HuH-7 (cell line): ENCODE data around the gene USP1.

Experiments used
- DNase-seq: peaks from one replicate; pipeline ENCODE4 v3.0.0; 2011; ENCODE audit warnings: low spot score

The USP1 gene

GRCh38 chr1:62428351-62428750 lies 8.5 kb upstream of the USP1 start:
- no peak for DNase-seq

DNA sequence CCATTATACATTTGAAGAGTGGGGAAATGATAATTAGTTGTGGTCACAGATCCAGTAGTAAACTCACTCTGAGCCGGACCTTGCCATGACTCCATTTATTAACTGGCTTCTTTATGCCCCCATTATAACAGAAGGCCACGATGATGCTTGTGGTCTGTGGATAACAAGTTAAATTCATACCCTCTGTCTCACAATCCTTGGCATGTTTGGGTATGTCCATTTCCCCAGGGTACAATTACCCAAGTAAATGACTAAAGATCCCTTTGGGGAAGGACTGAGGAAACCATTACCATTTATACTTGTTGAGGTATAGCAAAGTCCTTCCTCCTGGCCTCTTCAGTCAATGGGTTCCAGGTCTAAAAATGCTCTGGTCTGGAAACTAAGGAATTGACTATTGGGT lies 7.3 kb upstream of the USP1 start:
- DNase-seq = no peak

DNA sequence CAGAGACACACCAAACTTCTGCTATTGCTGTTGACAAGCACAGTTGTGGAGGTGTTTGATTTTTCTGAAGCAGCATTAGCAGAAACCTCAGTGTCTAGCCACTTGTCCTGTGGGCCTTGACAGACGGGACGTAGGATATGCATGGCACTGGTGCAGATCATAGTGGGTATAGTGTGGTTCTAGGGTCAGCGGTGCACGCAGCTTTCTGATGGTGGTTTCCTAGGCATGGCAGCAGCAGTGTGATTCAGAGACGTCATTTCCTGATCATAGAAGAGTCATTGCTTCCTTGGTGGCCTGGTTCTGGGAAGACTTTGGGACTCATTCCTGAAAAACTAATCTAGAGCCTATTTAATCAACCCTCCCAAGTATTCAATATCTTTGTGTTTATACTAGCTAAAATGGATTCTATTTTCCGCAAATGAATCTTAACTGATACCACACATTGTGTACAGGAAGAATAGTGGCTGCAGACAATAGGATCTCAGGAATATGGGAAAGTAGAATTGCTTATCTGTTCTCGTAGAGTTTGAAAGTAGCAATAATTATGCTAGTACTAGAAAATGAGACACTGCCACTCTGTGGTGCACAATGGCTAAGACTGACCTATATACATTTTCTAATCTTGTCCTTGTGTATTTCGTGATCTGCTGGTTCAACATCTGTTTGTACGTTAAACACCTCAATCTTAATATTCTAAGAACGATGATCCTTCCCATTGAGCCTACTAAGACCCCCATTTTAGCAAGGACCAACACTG lies 2.8 kb upstream of the USP1 start:
- no peak for DNase-seq

DNA sequence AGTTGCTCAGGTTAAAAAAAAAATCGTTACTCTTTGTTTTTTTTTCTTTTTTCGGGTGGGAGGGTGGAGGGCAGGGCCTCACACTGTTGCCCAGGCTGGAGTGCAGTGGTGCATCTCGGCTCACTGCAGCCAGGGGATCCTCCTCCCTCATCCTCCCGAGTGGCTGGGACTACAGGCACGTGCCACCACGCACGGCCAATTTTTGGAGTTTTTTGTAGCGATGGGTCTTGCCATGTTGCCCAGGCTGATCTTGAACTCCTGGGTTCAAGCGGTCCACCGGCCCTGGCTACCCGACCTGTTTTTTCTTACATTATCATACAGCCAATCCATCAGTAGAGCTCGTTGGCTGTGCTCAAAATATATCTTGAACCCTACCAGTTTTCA lies 2.2 kb upstream of the USP1 start:
- DNase-seq = no peak

DNA sequence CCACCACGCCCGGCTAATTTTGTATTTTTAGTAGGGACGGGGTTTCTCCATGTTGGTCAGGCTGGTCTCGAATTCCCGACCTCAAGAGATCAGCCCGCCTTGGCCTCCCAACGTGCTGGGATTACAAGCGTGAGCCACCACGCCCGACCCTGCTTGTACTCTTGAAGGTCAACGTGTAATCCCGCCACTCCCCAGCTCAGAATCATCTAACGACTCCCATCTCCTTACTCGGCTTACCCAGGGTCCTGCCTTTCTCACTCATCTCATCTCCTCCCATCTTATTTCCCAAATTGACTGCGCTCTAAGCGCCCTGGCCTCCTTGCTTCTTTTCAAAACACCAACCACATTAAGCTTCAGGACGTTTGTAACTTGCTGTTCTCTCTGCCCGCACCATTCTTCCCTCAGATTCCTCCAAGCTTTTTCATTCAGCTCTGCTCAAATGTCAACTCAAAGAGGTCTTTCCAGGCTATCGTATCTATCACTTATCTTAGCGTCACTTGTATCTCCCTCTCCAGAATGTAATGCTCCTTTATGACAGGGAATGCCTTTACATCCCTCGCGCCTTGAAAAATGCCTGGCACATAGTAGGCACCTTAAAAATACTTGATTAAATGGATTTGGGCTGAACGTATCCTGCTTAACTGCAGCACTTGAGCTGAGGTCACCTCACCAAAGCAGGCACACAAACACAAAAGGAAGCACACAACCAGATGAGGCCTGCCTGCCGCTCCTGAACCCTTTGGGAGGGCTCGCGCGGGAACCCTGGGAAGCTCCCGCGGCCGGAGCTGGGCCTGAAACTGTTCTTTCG lies 1.4 kb upstream of the USP1 start:
- no peak for DNase-seq

DNA sequence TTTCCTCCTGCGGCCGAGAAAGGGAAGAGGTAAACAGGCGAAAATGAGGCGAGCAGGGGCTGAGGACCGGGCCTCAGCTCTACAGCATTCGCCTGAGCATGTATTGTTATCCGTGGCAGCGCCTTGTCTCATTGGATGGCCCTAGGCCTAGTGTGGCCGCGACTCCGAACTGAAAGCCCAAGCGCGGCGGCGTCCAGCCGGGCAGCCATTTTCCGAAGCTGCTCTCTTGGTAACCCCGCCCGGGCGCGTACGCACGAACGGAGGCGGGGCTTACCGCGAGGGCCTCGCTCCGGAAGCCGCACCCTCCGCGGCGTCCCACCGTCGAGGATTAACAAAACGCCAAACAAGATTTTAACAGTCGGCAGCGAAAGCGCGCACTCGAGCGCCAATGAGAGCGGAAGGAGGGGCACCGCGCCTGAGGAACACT lies 797 bp upstream of the USP1 start:
- DNase-seq = no peak

DNA sequence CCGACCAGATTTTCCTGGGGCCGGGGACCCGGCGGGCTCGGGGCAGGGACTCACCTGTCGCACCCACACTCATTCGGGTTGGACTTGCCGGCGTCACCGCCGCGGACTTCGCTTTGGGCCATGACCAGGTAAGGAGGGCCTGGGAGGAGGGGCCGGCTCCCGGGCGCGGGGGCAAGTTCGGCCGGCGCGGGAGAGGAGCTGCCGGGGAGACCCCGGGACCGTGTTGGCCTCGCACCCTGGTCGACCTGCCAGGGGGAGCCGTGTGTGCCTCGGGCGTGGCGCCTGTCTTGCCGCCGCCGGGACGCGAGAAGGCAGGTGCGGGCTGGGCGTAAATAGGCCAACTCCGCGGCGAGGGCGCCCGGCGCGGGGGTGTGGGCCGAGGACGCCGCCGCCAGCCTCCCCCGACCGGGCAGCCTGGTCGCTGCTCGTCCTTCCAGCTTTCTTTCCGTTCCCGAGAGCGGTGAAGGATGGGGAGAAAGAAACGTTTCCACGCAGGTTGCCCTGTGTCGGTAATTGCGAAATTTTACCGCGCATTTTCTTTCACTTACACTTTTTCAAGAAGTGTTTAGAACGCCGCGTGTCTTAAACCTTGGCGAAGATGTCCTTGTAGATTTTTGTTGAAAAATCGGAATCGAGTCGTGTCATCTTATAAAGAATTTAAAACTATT lies 558 bp downstream of the USP1 start:
- peak; percentile 17 for DNase-seq

DNA sequence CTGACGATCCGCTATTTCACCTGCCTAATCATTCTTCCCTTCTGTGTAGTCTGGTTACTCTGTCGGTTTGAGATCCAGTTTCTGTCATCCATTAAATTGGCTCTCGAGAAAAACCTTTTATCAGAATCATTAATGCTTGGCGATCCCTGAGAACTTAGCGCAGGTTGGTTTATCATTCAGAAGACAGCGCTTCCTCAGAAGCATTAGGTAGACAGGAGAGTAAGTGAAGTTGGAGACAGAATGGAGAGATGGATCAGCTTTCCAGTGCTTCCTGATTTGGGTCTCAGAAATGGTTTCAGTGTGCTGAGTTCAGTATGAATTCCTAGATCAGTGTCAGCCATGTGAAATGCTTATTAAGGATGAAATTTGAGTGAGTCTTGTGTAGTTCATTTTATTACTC lies 1.3 kb downstream of the USP1 start:
- DNase-seq = no peak

GRCh38 chr1:62439652-62440371 lies 3.0 kb downstream of the USP1 start:
- DNase-seq = peak; percentile 23

DNA sequence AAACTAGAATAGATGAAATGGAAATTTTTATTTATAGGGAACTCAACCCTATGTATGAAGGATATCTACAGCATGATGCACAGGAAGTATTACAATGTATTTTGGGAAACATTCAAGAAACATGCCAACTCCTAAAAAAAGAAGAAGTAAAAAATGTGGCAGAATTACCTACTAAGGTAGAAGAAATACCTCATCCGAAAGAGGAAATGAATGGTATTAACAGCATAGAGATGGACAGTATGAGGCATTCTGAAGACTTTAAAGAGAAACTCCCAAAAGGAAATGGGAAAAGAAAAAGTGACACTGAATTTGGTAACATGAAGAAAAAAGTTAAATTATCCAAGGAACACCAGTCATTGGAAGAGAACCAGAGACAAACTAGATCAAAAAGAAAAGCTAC lies 7.9 kb downstream of the USP1 start:
- DNase-seq = no peak

GRCh38 chr1:62448221-62448933 lies 11.5 kb downstream of the USP1 start:
- no peak for DNase-seq

DNA sequence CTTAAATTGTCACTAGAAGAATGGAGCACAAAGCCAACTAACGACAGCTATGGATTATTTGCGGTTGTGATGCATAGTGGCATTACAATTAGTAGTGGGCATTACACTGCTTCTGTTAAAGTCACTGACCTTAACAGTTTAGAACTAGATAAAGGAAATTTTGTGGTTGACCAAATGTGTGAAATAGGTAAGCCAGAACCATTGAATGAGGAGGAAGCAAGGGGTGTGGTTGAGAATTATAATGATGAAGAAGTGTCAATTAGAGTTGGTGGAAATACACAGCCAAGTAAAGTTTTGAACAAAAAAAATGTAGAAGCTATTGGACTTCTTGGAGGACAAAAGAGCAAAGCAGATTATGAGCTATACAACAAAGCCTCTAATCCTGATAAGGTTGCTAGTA lies 13.5 kb downstream of the USP1 start:
- DNase-seq = no peak

DNA sequence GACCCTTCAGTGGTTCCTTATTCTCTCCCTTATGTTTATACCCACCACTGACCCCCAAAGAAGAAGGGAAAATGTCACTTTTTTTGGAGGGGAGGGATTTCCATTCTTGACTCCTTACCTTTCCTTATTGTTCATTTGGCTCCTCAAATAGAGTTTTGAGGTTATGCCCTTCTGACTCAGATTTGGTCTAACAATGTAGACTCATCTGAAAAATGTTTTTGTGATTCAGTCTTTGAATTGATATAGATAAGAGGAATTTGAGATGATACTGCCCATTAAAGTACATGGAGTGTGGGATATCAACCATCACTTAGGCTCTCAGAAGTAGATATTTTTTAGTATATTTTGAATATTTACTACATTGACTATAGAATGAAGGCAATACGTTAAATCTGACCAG lies 16.1 kb downstream of the USP1 start:
- DNase-seq = no peak

DNA sequence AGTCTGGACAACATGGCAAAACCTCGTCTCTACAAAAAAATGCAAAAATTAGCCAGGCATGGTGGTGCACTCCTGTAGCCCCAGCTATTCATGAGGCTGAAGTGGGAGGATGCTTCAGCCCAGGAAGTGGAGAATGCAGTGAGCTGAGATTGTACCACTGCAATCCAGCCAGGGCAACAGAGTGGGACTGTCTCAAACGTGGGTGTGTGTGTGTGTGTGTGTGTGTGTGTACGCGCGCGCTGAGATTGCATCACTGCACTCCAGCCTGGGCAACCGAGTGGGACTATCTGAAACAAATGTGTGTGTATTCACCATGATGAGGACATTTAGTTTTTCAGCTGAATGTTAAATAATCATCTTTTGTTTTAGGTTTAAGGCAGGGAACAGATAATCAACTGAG lies 21.1 kb downstream of the USP1 start:
- no peak for DNase-seq

- no peak for DNase-seq
Observed at GRCh38 chr1:62462370-62462769, 25.5 kb downstream of the USP1 start.

- DNase-seq = no peak
Observed at GRCh38 chr1:62467092-62467491, 30.2 kb downstream of the USP1 start.

GRCh38 chr1:62476525-62477219 lies 39.8 kb downstream of the USP1 start:
- no peak for DNase-seq

GRCh38 chr1:62481681-62482080 lies 44.8 kb downstream of the USP1 start:
- no peak for DNase-seq

DNA sequence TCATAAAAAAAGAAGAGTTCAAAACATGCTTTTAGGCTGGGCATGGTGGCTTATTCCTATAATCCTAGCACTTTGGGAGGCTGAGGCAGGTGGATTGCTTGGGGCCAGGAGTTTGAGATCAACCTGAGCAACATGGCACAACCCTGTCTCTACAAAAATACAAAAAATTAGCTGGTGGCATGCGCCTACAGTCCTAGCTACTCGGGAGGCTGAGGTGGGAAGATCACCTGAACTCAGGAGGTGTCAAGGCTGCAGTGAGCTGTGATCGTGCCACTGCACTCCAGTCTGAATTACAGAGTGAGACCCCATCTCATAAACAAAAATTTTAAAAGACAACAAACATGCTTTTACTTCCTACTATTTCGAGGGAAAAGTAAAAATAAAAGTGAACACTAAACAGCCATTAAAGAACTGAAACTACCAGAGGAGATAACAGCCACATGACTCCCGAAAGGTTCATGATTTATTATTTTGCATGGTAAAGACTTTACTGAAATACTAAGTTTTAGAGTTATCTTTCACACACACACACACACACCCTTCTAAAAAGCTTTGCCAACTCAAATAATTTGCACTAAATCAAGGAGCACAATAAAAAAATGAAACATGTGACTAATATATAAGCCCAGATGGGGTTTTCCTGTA lies 48.1 kb downstream of the USP1 start:
- no peak for DNase-seq

DNA sequence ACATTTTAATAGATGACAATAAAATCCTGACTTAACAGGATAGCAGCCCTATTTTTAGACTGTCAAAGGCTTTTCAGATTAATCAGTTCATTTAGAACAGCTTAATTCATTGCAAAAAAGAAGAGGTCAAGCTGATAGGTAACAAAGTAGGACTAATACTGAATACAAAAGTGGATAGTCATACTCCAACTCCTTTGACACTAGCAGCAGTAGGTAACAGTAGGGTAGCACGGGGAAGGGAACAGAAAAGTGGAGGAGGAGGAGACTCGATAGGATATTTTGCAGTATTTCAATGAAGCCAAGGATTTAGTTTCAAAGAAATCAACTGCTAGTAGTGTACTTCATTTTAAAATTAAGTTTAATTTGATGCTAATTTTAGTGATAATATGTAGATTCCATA lies 51.1 kb downstream of the USP1 start:
- no peak for DNase-seq

DNA sequence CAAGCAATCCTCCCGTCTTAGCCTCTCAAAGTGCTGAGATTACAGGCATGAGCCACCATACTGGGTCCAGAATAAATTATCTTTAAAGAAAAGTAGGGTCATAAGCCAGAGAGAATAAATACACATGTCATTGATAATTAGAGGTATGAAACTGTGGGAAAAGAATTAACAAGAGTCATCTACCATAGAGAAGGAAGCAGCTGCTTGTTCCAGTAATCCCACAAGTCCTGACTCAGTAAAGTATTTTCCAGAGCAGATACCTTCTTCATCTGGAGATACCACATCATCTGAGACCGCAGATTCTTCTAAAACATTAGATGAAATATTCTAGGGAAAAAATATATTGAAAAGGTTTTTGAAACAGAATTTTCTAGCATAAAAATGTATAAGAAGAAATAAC lies 55.7 kb downstream of the USP1 start:
- no peak for DNase-seq
